HepG2 (cell line): ENCODE data around the gene BCAS3. TPM values are rescaled to one million over a fixed set of nuclear protein-coding genes. Genes with fewer than 3 reads are reported as not detected.

Experiments used
- CAMTA2 ChIP-seq: sonication (generic); formaldehyde crosslinking; IDR thresholded peaks from 2 replicates; pipeline ENCODE4 v1.4.0; 2020; ENCODE audit warnings: mild to moderate bottlenecking, missing genetic modification reagents, borderline replicate concordance
- CREB3 ChIP-seq: sonication (generic); formaldehyde crosslinking; IDR thresholded peaks from 2 replicates; pipeline ENCODE4 v1.5.0; 2020; ENCODE audit warnings: missing genetic modification reagents
- FOXJ3 ChIP-seq: sonication (generic); formaldehyde crosslinking; IDR thresholded peaks from 2 replicates; pipeline ENCODE4 v1.4.0; 2020; ENCODE audit warnings: missing genetic modification reagents, mild to moderate bottlenecking, borderline replicate concordance
- KLF9 ChIP-seq: IDR thresholded peaks from 2 replicates; pipeline ENCODE4 v1.6.1; 2016; ENCODE audit warnings: low read depth
- MAFK ChIP-seq, 2 experiments: IDR thresholded peaks in 1 of 2; conservative IDR thresholded peaks in 1 of 2; 2 replicates each; pipeline ENCODE4 v1.6.1; 2011; ENCODE audit warnings: improper control_type of control experiment in 2 of 2, low read length in 2 of 2
- NFIC ChIP-seq: IDR thresholded peaks from 2 replicates; pipeline ENCODE4 v1.6.1; 2012; ENCODE audit warnings: mild to moderate bottlenecking, low read length, inconsistent platforms
- PATZ1 ChIP-seq: sonication (generic); formaldehyde crosslinking; IDR thresholded peaks from 2 replicates; pipeline ENCODE4 v1.4.0; 2020; ENCODE audit warnings: missing genetic modification reagents
- PHF21A ChIP-seq: sonication (generic); formaldehyde crosslinking; IDR thresholded peaks from 2 replicates; pipeline ENCODE4 v1.5.0; 2020; ENCODE audit warnings: mild to moderate bottlenecking, missing genetic modification reagents
- REL ChIP-seq: sonication (generic); formaldehyde crosslinking; conservative IDR thresholded peaks from 2 replicates; pipeline ENCODE4 v1.8.0; 2022; ENCODE audit warnings: mild to moderate bottlenecking, missing genetic modification reagents, moderate library complexity
- SOX5 ChIP-seq: IDR thresholded peaks from 2 replicates; pipeline ENCODE4 v1.6.1; 2016; ENCODE audit warnings: borderline replicate concordance
- THAP8 ChIP-seq: sonication (generic); formaldehyde crosslinking; IDR thresholded peaks from 2 replicates; pipeline ENCODE4 v1.5.1; 2020; ENCODE audit warnings: missing genetic modification reagents, mild to moderate bottlenecking, borderline replicate concordance
- TOE1 ChIP-seq: sonication (generic); formaldehyde crosslinking; IDR thresholded peaks from 2 replicates; pipeline ENCODE4 v1.4.0; 2020; ENCODE audit warnings: mild to moderate bottlenecking, missing genetic modification reagents
- ZFY ChIP-seq: sonication (generic); formaldehyde crosslinking; IDR thresholded peaks from 2 replicates; pipeline ENCODE4 v1.4.0; 2020; ENCODE audit warnings: missing genetic modification reagents
- ZNF484 ChIP-seq: sonication (generic); formaldehyde crosslinking; IDR thresholded peaks from 2 replicates; pipeline ENCODE4 v1.5.1; 2020; ENCODE audit warnings: mild to moderate bottlenecking, low read depth, missing genetic modification reagents, borderline replicate concordance
- ZNF530 ChIP-seq: sonication (generic); formaldehyde crosslinking; IDR thresholded peaks from 2 replicates; pipeline ENCODE4 v1.5.0; 2020; ENCODE audit warnings: low read depth, mild to moderate bottlenecking, missing genetic modification reagents
- ZNF619 ChIP-seq: sonication (generic); formaldehyde crosslinking; IDR thresholded peaks from 2 replicates; pipeline ENCODE4 v1.4.0; 2020; ENCODE audit warnings: mild to moderate bottlenecking, missing genetic modification reagents
- ZNF709 ChIP-seq: sonication (generic); formaldehyde crosslinking; IDR thresholded peaks from 2 replicates; pipeline ENCODE4 v1.5.0; 2020; ENCODE audit warnings: mild to moderate bottlenecking, missing genetic modification reagents
- ZNF788 ChIP-seq: sonication (generic); formaldehyde crosslinking; IDR thresholded peaks from 2 replicates; pipeline ENCODE4 v1.5.0; 2020; ENCODE audit warnings: mild to moderate bottlenecking, missing genetic modification reagents, borderline replicate concordance
- ZNF816 ChIP-seq: sonication (generic); formaldehyde crosslinking; IDR thresholded peaks from 2 replicates; pipeline ENCODE4 v1.8.0; 2022; ENCODE audit warnings: missing genetic modification reagents, mild to moderate bottlenecking, borderline replicate concordance
- polyA plus RNA-seq, 8 experiments: library from polyadenylated mRNA; depleted of rRNA in 3 of 8; stranded (reverse) in 7 of 8; unstranded in 1 of 8; fragments of >200 nt; fragmentation: Illumina TruSeq in 4 of 8; extraction: Trizol in 4 of 8; gene quantifications; 2 replicates each; pipeline versions ENCODE4 v1.2.1 to v1.2.3, GENCODE V29; 2011 to 2016; ENCODE audit warnings: low read depth in 4 of 8, missing spikeins in 1 of 8, mixed read lengths in 1 of 8; ENCODE audit not compliant: insufficient read depth in 1 of 8
- total RNA-seq, 5 experiments: library from RNA; depleted of rRNA; stranded (reverse); fragments of >200 nt; fragmentation: Illumina TruSeq; extraction: Trizol; gene quantifications; 2 replicates each; pipeline ENCODE4 v1.2.3, GENCODE V29; 2016; ENCODE audit warnings: low read depth in 1 of 5
- TF ChIP-seq, protein P1 (sequence below): sonication (generic); formaldehyde crosslinking; IDR thresholded peaks from 2 replicates; pipeline ENCODE4 v1.5.0; 2020; ENCODE audit warnings: missing genetic modification reagents, mild to moderate bottlenecking, borderline replicate concordance
- TF ChIP-seq, protein P2 (sequence below): sonication (generic); formaldehyde crosslinking; IDR thresholded peaks from 2 replicates; pipeline ENCODE4 v1.5.0; 2020; ENCODE audit warnings: missing genetic modification reagents
- TF ChIP-seq, protein P3 (sequence below): sonication (generic); formaldehyde crosslinking; conservative IDR thresholded peaks from 2 replicates; pipeline ENCODE4 v1.8.0; 2022; ENCODE audit warnings: low read depth, missing genetic modification reagents

The BCAS3 gene
- total and polyA plus RNA-seq, 2 of the 13 experiments (the other 11 are each of a cell fraction or from before 2014, with no cell fraction given) = 10.7 to 11.2 TPM

DNA sequence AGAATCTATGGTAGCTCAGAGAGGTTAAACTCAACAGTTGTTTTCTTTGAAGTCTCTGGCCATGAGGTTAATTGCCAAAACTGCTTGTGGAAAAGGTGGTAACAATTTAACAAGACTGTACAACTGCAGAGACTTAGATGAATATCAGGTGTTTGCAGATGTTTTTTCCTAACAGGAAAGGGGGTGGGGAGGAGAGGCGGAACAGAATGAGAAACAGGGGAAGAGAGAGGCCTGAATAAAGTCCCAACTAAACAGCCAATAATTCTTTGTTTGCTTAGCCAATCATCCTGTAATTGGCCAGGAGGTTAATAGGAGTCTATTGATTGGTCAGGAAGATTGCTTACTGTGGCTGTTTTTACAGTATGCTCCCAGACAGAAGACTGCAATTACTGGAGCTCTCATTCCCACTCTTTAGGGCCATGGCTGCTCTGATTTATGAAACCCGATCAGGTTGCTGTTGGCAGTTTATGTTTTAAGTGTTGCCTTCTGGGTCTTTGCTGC is 472.3 kb downstream of the BCAS3 start (continued):
- TF ChIP-seq, protein P1, sequence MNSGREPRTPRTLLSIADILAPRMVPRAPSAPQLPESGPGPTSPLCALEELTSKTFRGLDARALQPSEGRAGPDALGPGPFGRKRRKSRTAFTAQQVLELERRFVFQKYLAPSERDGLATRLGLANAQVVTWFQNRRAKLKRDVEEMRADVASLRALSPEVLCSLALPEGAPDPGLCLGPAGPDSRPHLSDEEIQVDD (CRISPR knock-in tag) = no peak
- no peak for TF ChIP-seq ZFY (CRISPR knock-in tag)
- no peak for TF ChIP-seq ZNF788
- no peak for TF ChIP-seq CAMTA2
- no peak for TF ChIP-seq THAP8 (CRISPR knock-in tag)
- no peak for TF ChIP-seq FOXJ3 (CRISPR knock-in tag)
- TF ChIP-seq, protein P2, sequence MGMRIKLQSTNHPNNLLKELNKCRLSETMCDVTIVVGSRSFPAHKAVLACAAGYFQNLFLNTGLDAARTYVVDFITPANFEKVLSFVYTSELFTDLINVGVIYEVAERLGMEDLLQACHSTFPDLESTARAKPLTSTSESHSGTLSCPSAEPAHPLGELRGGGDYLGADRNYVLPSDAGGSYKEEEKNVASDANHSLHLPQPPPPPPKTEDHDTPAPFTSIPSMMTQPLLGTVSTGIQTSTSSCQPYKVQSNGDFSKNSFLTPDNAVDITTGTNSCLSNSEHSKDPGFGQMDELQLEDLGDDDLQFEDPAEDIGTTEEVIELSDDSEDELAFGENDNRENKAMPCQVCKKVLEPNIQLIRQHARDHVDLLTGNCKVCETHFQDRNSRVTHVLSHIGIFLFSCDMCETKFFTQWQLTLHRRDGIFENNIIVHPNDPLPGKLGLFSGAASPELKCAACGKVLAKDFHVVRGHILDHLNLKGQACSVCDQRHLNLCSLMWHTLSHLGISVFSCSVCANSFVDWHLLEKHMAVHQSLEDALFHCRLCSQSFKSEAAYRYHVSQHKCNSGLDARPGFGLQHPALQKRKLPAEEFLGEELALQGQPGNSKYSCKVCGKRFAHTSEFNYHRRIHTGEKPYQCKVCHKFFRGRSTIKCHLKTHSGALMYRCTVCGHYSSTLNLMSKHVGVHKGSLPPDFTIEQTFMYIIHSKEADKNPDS (CRISPR knock-in tag) = no peak
- TF ChIP-seq ZNF709 (CRISPR knock-in tag) = no peak
- no peak for TF ChIP-seq CREB3
- TF ChIP-seq ZNF530 (CRISPR knock-in tag) = no peak
- no peak for TF ChIP-seq REL (CRISPR knock-in tag)
- no peak for TF ChIP-seq ZNF619 (CRISPR knock-in tag)
- TF ChIP-seq MAFK (conservative IDR thresholded peaks at IDR 0.05 in 1 of 2, IDR thresholded peaks at IDR 0.05 in 1 of 2; ENCODE audit: low read length in 2 of 2) = peak; percentile 43 to 50; a peak in 3 of 4 replicates
- TF ChIP-seq, protein P3, sequence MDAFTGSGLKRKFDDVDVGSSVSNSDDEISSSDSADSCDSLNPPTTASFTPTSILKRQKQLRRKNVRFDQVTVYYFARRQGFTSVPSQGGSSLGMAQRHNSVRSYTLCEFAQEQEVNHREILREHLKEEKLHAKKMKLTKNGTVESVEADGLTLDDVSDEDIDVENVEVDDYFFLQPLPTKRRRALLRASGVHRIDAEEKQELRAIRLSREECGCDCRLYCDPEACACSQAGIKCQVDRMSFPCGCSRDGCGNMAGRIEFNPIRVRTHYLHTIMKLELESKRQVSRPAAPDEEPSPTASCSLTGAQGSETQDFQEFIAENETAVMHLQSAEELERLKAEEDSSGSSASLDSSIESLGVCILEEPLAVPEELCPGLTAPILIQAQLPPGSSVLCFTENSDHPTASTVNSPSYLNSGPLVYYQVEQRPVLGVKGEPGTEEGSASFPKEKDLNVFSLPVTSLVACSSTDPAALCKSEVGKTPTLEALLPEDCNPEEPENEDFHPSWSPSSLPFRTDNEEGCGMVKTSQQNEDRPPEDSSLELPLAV (CRISPR knock-in tag) = no peak
- TF ChIP-seq ZNF816 (CRISPR knock-in tag) = no peak
- no peak for TF ChIP-seq TOE1
- no peak for TF ChIP-seq ZNF484 (CRISPR knock-in tag)
- TF ChIP-seq KLF9 (CRISPR knock-in tag) = no peak
- TF ChIP-seq NFIC = no peak
- TF ChIP-seq SOX5 (CRISPR knock-in tag) = no peak
- no peak for TF ChIP-seq PATZ1 (CRISPR knock-in tag)
- peak; percentile 31; the same call in 1 of the 2 replicates for TF ChIP-seq PHF21A (CRISPR knock-in tag)
